ENCODE results near the gene BSG. TPM values are rescaled to one million over a fixed set of nuclear protein-coding genes. Genes with fewer than 3 reads are reported as not detected.
A peak's percentile ranks its signal among the peaks of the same experiment; 100 is the strongest.
"Not testable (repeated sequence)": the region's sequence is repeated elsewhere in the genome, so short reads cannot be mapped to it uniquely, and the experiment has no call there.

Gene BSG
- total RNA-seq, 1 experiment from 2014 or later: 758 TPM

GRCh38 chr19:602391-603301 is 30.2 kb downstream of the BSG start (continued):
- TF ChIP-seq, protein P1, sequence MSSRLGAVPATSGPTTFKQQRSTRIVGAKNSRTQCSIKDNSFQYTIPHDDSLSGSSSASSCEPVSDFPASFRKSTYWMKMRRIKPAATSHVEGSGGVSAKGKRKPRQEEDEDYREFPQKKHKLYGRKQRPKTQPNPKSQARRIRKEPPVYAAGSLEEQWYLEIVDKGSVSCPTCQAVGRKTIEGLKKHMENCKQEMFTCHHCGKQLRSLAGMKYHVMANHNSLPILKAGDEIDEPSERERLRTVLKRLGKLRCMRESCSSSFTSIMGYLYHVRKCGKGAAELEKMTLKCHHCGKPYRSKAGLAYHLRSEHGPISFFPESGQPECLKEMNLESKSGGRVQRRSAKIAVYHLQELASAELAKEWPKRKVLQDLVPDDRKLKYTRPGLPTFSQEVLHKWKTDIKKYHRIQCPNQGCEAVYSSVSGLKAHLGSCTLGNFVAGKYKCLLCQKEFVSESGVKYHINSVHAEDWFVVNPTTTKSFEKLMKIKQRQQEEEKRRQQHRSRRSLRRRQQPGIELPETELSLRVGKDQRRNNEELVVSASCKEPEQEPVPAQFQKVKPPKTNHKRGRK (CRISPR knock-in tag; IDR thresholded peaks at IDR 0.05; ENCODE audit: borderline replicate concordance): no peak

GRCh38 chr19:603302-603639 is 30.9 kb downstream of the BSG start:
- POLR2A ChIA-PET; CTCF ChIA-PET; H3K4me3 Mint-ChIP-seq; H3K27ac Mint-ChIP-seq; ATAC-seq; DNase-seq (ENCODE audit: low spot score); H3K36me3 Mint-ChIP-seq; H3K27me3 Mint-ChIP-seq (ENCODE audit: low read depth); H3K4me1 Mint-ChIP-seq: not testable (repeated sequence)
- H3K9me3 Mint-ChIP-seq: peaks cover 19% of the 10 kb centered on the region

GRCh38 chr19:603779-604178 is 31.4 kb downstream of the BSG start:
- H3K27ac Mint-ChIP-seq; H3K4me3 Mint-ChIP-seq; ATAC-seq; H3K4me1 Mint-ChIP-seq; DNase-seq (ENCODE audit: low spot score); H3K27me3 Mint-ChIP-seq (ENCODE audit: low read depth); CTCF ChIA-PET; H3K36me3 Mint-ChIP-seq; POLR2A ChIA-PET: not testable (repeated sequence)
- H3K9me3 Mint-ChIP-seq: peaks cover 19% of the 10 kb centered on the region

GRCh38 chr19:604355-604754 is 32.0 kb downstream of the BSG start:
- Mint-ChIP-seq H3K4me3 (no peak overlapping the region), H3K27me3 (ENCODE audit: low read depth) (peaks cover 9% of the 10 kb centered on the region), H3K9me3 (peaks cover 19% of the 10 kb centered on the region), H3K4me1 (no peaks in the 10 kb centered on the region), H3K27ac (no peak overlapping the region), H3K36me3 (peaks cover 9% of the 10 kb centered on the region; the same call in 1 of the 2 replicates)
- ATAC-seq (peak; percentile 65), DNase-seq (ENCODE audit: low spot score) (no peak)
- CTCF ChIA-PET: interaction anchor here (0.8 kb wide), 1 partner anchor 20 kb away, joined by 3 read pairs; no protein-coding TSS in a partner anchor
- no peak for TF ChIP-seq SP1 (CRISPR knock-in tag; conservative IDR thresholded peaks at IDR 0.05)
- no peak for TF ChIP-seq SOX15 (CRISPR knock-in tag; IDR thresholded peaks at IDR 0.05)
- no peak for TF ChIP-seq USF2 (CRISPR knock-in tag; IDR thresholded peaks at IDR 0.05)
- no peak for TF ChIP-seq ZNF263 (CRISPR knock-in tag; IDR thresholded peaks at IDR 0.05; ENCODE audit: low read depth)
- TF ChIP-seq ATF3 (CRISPR knock-in tag; conservative IDR thresholded peaks at IDR 0.05): no peak
- TF ChIP-seq, protein P2, sequence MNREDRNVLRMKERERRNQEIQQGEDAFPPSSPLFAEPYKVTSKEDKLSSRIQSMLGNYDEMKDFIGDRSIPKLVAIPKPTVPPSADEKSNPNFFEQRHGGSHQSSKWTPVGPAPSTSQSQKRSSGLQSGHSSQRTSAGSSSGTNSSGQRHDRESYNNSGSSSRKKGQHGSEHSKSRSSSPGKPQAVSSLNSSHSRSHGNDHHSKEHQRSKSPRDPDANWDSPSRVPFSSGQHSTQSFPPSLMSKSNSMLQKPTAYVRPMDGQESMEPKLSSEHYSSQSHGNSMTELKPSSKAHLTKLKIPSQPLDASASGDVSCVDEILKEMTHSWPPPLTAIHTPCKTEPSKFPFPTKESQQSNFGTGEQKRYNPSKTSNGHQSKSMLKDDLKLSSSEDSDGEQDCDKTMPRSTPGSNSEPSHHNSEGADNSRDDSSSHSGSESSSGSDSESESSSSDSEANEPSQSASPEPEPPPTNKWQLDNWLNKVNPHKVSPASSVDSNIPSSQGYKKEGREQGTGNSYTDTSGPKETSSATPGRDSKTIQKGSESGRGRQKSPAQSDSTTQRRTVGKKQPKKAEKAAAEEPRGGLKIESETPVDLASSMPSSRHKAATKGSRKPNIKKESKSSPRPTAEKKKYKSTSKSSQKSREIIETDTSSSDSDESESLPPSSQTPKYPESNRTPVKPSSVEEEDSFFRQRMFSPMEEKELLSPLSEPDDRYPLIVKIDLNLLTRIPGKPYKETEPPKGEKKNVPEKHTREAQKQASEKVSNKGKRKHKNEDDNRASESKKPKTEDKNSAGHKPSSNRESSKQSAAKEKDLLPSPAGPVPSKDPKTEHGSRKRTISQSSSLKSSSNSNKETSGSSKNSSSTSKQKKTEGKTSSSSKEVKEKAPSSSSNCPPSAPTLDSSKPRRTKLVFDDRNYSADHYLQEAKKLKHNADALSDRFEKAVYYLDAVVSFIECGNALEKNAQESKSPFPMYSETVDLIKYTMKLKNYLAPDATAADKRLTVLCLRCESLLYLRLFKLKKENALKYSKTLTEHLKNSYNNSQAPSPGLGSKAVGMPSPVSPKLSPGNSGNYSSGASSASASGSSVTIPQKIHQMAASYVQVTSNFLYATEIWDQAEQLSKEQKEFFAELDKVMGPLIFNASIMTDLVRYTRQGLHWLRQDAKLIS (CRISPR knock-in tag; IDR thresholded peaks at IDR 0.05; ENCODE audit: borderline replicate concordance): no peak
- TF ChIP-seq, protein P3, sequence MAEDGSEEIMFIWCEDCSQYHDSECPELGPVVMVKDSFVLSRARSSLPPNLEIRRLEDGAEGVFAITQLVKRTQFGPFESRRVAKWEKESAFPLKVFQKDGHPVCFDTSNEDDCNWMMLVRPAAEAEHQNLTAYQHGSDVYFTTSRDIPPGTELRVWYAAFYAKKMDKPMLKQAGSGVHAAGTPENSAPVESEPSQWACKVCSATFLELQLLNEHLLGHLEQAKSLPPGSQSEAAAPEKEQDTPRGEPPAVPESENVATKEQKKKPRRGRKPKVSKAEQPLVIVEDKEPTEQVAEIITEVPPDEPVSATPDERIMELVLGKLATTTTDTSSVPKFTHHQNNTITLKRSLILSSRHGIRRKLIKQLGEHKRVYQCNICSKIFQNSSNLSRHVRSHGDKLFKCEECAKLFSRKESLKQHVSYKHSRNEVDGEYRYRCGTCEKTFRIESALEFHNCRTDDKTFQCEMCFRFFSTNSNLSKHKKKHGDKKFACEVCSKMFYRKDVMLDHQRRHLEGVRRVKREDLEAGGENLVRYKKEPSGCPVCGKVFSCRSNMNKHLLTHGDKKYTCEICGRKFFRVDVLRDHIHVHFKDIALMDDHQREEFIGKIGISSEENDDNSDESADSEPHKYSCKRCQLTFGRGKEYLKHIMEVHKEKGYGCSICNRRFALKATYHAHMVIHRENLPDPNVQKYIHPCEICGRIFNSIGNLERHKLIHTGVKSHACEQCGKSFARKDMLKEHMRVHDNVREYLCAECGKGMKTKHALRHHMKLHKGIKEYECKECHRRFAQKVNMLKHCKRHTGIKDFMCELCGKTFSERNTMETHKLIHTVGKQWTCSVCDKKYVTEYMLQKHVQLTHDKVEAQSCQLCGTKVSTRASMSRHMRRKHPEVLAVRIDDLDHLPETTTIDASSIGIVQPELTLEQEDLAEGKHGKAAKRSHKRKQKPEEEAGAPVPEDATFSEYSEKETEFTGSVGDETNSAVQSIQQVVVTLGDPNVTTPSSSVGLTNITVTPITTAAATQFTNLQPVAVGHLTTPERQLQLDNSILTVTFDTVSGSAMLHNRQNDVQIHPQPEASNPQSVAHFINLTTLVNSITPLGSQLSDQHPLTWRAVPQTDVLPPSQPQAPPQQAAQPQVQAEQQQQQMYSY (CRISPR knock-in tag; IDR thresholded peaks at IDR 0.05): no peak
- TF ChIP-seq, protein P4, sequence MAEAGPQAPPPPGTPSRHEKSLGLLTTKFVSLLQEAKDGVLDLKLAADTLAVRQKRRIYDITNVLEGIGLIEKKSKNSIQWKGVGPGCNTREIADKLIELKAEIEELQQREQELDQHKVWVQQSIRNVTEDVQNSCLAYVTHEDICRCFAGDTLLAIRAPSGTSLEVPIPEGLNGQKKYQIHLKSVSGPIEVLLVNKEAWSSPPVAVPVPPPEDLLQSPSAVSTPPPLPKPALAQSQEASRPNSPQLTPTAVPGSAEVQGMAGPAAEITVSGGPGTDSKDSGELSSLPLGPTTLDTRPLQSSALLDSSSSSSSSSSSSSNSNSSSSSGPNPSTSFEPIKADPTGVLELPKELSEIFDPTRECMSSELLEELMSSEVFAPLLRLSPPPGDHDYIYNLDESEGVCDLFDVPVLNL (CRISPR knock-in tag; IDR thresholded peaks at IDR 0.05; ENCODE audit: borderline replicate concordance, low read depth): no peak
- TF ChIP-seq CREB1 (CRISPR knock-in tag; IDR thresholded peaks at IDR 0.05): no peak
- TF ChIP-seq IRF1 (CRISPR knock-in tag; IDR thresholded peaks at IDR 0.05): no peak
- TF ChIP-seq ATF1 (CRISPR knock-in tag; IDR thresholded peaks at IDR 0.05): no peak
- TF ChIP-seq JUN (CRISPR knock-in tag; IDR thresholded peaks at IDR 0.05): no peak
- TF ChIP-seq ZMAT4 (CRISPR knock-in tag; IDR thresholded peaks at IDR 0.05): no peak
- TF ChIP-seq EMX1 (CRISPR knock-in tag; IDR thresholded peaks at IDR 0.05): no peak
- POLR2A ChIA-PET: no interaction called here

Measured in WTC11 (cell line).